NB4 (cell line): ENCODE data around the gene CAMTA1.

Experiments used
- DNase-seq: peaks from one replicate; pipeline ENCODE4 v3.0.0; 2010; ENCODE audit warnings: low read depth
- H3K4me3 ChIP-seq: one replicate; pipeline ENCODE4 v1.5.1; 2011; ENCODE audit warnings: mild to moderate bottlenecking, low read depth, low read length, moderate library complexity
- CTCF ChIP-seq: IDR thresholded peaks from one replicate; pipeline ENCODE4 v1.5.1; 2012; ENCODE audit warnings: low read depth, low read length
- MAX ChIP-seq: IDR thresholded peaks from 2 replicates; pipeline ENCODE4 v1.6.1; 2011; ENCODE audit warnings: low read depth, low read length
- MYC ChIP-seq: IDR thresholded peaks from 2 replicates; pipeline ENCODE4 v1.6.1; 2011; ENCODE audit warnings: low read depth, low read length
- POLR2A ChIP-seq: IDR thresholded peaks from 2 replicates; pipeline ENCODE4 v1.6.1; 2011; ENCODE audit warnings: mild to moderate bottlenecking; ENCODE audit not compliant: insufficient read length; ENCODE audit errors: extremely low read depth

The CAMTA1 gene

GRCh38 chr1:7247791-7248548 lies 462.7 kb downstream of the CAMTA1 start:
- DNase-seq = no peak
- TF ChIP-seq MAX (no peak), POLR2A (no peak), CTCF (no peak), MYC (no peak)
- no peak overlapping the region for H3K4me3 ChIP-seq

GRCh38 chr1:7248549-7249199 lies 463.4 kb downstream of the CAMTA1 start:
- TF ChIP-seq MYC = no peak
- no peak for TF ChIP-seq CTCF
- H3K4me3 ChIP-seq = no peak overlapping the region
- no peak for DNase-seq

GRCh38 chr1:7249516-7249915 lies 464.3 kb downstream of the CAMTA1 start:
- TF ChIP-seq MYC (no peak), MAX (no peak), POLR2A (no peak), CTCF (no peak)
- DNase-seq = no peak
- no peak overlapping the region for H3K4me3 ChIP-seq

- H3K4me3 ChIP-seq = no peak overlapping the region
- no peak for DNase-seq
- TF ChIP-seq CTCF = no peak
- TF ChIP-seq POLR2A = no peak
- TF ChIP-seq MYC = no peak
- TF ChIP-seq MAX = no peak
Measured at GRCh38 chr1:7250176-7250575, 464.9 kb downstream of the CAMTA1 start.

- TF ChIP-seq CTCF (no peak), MYC (no peak), MAX (no peak), POLR2A (no peak)
- no peak for DNase-seq
- H3K4me3 ChIP-seq = no peak overlapping the region
Measured at GRCh38 chr1:7250597-7251453, 465.6 kb downstream of the CAMTA1 start.
